B cell (primary cell): Measurements from ENCODE around the gene TEX11. TPM values are rescaled to one million over a fixed set of nuclear protein-coding genes. Genes with fewer than 3 reads are reported as not detected.

Experiments
- ATAC-seq: fragments of 200-7000 bp; cut with Tn5 transposase; one replicate; pipeline ENCODE4 v1.10.0; 2021; ENCODE audit warnings: low read depth, mild to moderate bottlenecking, moderate number of reproducible peaks, moderate library complexity
- CTCF ChIA-PET: fragments of 350-600 bp; sonication (Branson Sonifier 250); formaldehyde crosslinking; loops from one replicate; lab custom pipeline; 2021; ENCODE audit warnings: antibody characterized with exemption, inconsistent platforms; lab: Charles Lee
- POLR2A ChIA-PET: fragments of 350-600 bp; sonication (Branson Sonifier 250); formaldehyde crosslinking; loops from one replicate; lab custom pipeline; 2021; ENCODE audit warnings: antibody characterized with exemption; lab: Charles Lee
- DNase-seq: peaks from one replicate; pipeline ENCODE4 v3.0.0; 2013
- H2AFZ ChIP-seq: 2 replicates; pipeline ENCODE4 v1.6.1; 2012; ENCODE audit warnings: mild to moderate bottlenecking, low read depth, low read length; ENCODE audit not compliant: insufficient read depth, poor library complexity, severe bottlenecking
- H3K27ac ChIP-seq, 2 donors: 1 replicate in 1 of 2; 2 replicates in 1 of 2; pipeline ENCODE4 v1.5.1; 2012 to 2013; ENCODE audit warnings: low read length in 2 of 2, mild to moderate bottlenecking in 2 of 2, moderate library complexity in 1 of 2
- H3K27me3 ChIP-seq, 4 experiments: fragments of 200-600 bp in 1 of 4; sonication (generic) in 1 of 4; replicated peaks in 1 of 4; 1 replicate in 2 of 4; 2 replicates in 2 of 4; pipeline versions ENCODE4 v1.6.1 to v1.7.0; 2013 to 2016; ENCODE audit warnings: low read length in 3 of 4, mild to moderate bottlenecking in 2 of 4, mixed read lengths in 1 of 4, moderate library complexity in 1 of 4; ENCODE audit not compliant: insufficient read depth in 4 of 4, control insufficient read depth in 3 of 4; ENCODE audit errors: control extremely low read depth in 1 of 4
- H3K36me3 ChIP-seq, 2 experiments: replicated peaks in 1 of 2; 1 replicate in 1 of 2; 2 replicates in 1 of 2; pipeline versions ENCODE4 v1.6.1 to v1.7.1; 2013; ENCODE audit warnings: low read length in 1 of 2; ENCODE audit not compliant: insufficient read depth in 2 of 2, control insufficient read depth in 1 of 2; ENCODE audit errors: control extremely low read depth in 1 of 2, extremely low read depth in 1 of 2
- H3K4me1 ChIP-seq, 2 donors: fragments of 200-600 bp in 1 of 2; sonication (generic) in 1 of 2; 1 replicate in 1 of 2; 2 replicates in 1 of 2; pipeline versions ENCODE4 v1.5.1 to v1.6.1; 2013 to 2017; ENCODE audit warnings: low read length in 2 of 2; ENCODE audit not compliant: control insufficient read depth in 2 of 2, insufficient read depth in 2 of 2
- H3K4me2 ChIP-seq: replicated peaks from 2 replicates; pipeline ENCODE3; 2012; ENCODE audit warnings: mild to moderate bottlenecking, low read depth, low read length; ENCODE audit not compliant: poor library complexity, severe bottlenecking
- H3K4me3 ChIP-seq, 5 experiments: fragments of 200-600 bp in 1 of 5; sonication (generic) in 1 of 5; 1 replicate in 3 of 5; 2 replicates in 2 of 5; pipeline versions ENCODE4 v1.5.1 to v1.7.0; 2011 to 2016; ENCODE audit warnings: low read length in 4 of 5, mild to moderate bottlenecking in 4 of 5, low read depth in 2 of 5, control low read depth in 1 of 5, moderate library complexity in 1 of 5; ENCODE audit not compliant: insufficient read depth in 1 of 5; ENCODE audit errors: control extremely low read depth in 1 of 5, extremely low read depth in 1 of 5
- H3K79me2 ChIP-seq: fragments of 200-600 bp; sonication (generic); one replicate; pipeline ENCODE4 v1.6.0; 2016; ENCODE audit warnings: low read length; ENCODE audit not compliant: control insufficient read depth, insufficient read depth
- H3K9ac ChIP-seq: fragments of 200-600 bp; sonication (generic); 2 replicates; pipeline ENCODE4 v1.6.1; 2017; ENCODE audit warnings: mild to moderate bottlenecking, low read length, moderate library complexity
- H3K9me3 ChIP-seq, 3 donors: one replicate each; pipeline versions ENCODE4 v1.6.1 to v1.7.1; 2013; ENCODE audit warnings: low read length in 2 of 3; ENCODE audit not compliant: control insufficient read depth in 2 of 3, insufficient read depth in 1 of 3; ENCODE audit errors: control extremely low read depth in 1 of 3
- H4K20me1 ChIP-seq: 2 replicates; pipeline ENCODE4 v1.6.0; 2012; ENCODE audit warnings: mild to moderate bottlenecking, low read length; ENCODE audit not compliant: insufficient read depth, control insufficient read depth, poor library complexity, severe bottlenecking
- H3K27ac Mint-ChIP-seq: one replicate; pipeline ENCODE4 v1.8.0; 2021; ENCODE audit warnings: mixed read lengths
- H3K27me3 Mint-ChIP-seq: one replicate; pipeline ENCODE4 v1.8.0; 2021; ENCODE audit warnings: mixed read lengths
- H3K4me1 Mint-ChIP-seq: one replicate; pipeline ENCODE4 v1.8.0; 2021; ENCODE audit warnings: mixed read lengths
- H3K4me3 Mint-ChIP-seq: one replicate; pipeline ENCODE4 v1.8.0; 2021; ENCODE audit warnings: mixed read lengths
- H3K9me3 Mint-ChIP-seq: one replicate; pipeline ENCODE4 v1.8.0; 2022; ENCODE audit warnings: mixed read lengths; ENCODE audit not compliant: insufficient read depth
- CTCF ChIP-seq: fragments of 200-600 bp; IDR thresholded peaks from one replicate; pipeline ENCODE4 v1.8.0; 2022; ENCODE audit warnings: antibody characterized with exemption, mild to moderate bottlenecking
- EZH2 ChIP-seq: IDR thresholded peaks from 2 replicates; pipeline ENCODE4 v1.6.1; 2012; ENCODE audit warnings: borderline replicate concordance, low read depth, mild to moderate bottlenecking, moderate library complexity, low read length; ENCODE audit not compliant: insufficient read depth, poor library complexity, severe bottlenecking
- WGBS: methylation state at CpG from one replicate; pipeline ENCODE4 v1.1.5; 2013; ENCODE audit warnings: missing lambda C conversion rate; ENCODE audit not compliant: insufficient coverage; 5-methylcytosine and 5-hydroxymethylcytosine counted together
- intact Hi-C: fragments of 100-400 bp; cut with micrococcal nuclease; formaldehyde crosslinking; loops from one replicate; pipeline ENCODE4 v1.10.0; 2022
- polyA plus RNA-seq: library from polyadenylated mRNA; depleted of rRNA; stranded (reverse); fragments of >200 nt; gene quantifications from 2 replicates; pipeline ENCODE4 v1.2.3, GENCODE V29; 2012
- total RNA-seq, 2 donors: library from RNA; stranded (reverse); fragments of 120-200 nt in 1 of 2; gene quantifications; 1 replicate in 1 of 2; 2 replicates in 1 of 2; pipeline versions ENCODE4 v1.2.3 to v1.2.4, GENCODE V29; 2013 to 2022

Gene TEX11
- total and polyA plus RNA-seq, 2 donors (not counting 1 experiment from before 2014, with no cell fraction given) = not detected

- no peak overlapping the region for H3K27ac ChIP-seq
- DNase-seq (no peak), ATAC-seq (no peak)
- no peak overlapping the region for H3K9ac ChIP-seq
- H3K4me2 ChIP-seq = no peak overlapping the region
- H3K4me1 ChIP-seq = no peaks in the 10 kb centered on the region
- peaks cover 4% of the 10 kb centered on the region for H3K4me1 Mint-ChIP-seq
- WGBS = 92% methylated on average over 5 of the region's 6 CpGs
- H3K36me3 ChIP-seq = no peaks in the 10 kb centered on the region
- H2AFZ ChIP-seq = no peak overlapping the region
- H3K27me3 Mint-ChIP-seq = peaks cover 30% of the 10 kb centered on the region
- no peaks in the 10 kb centered on the region for H4K20me1 ChIP-seq
- no peak for TF ChIP-seq EZH2
- TF ChIP-seq CTCF = no peak
- no peak overlapping the region for H3K4me3 ChIP-seq
- no peak overlapping the region for H3K4me3 Mint-ChIP-seq
- POLR2A ChIA-PET = no interaction called here
- no peaks in the 10 kb centered on the region for H3K9me3 ChIP-seq
- no peaks in the 10 kb centered on the region for H3K9me3 Mint-ChIP-seq
- CTCF ChIA-PET = no interaction called here
- no peaks in the 10 kb centered on the region for H3K27me3 ChIP-seq
- no peaks in the 10 kb centered on the region for H3K79me2 ChIP-seq
- no peak overlapping the region for H3K27ac Mint-ChIP-seq
- intact Hi-C loops = no loop called here
Observed at GRCh38 chrX:70924294-70924911, 15.9 kb upstream of the TEX11 start.

GRCh38 chrX:70922774-70923473 is 14.4 kb upstream of the TEX11 start:
- POLR2A ChIA-PET = no interaction called here
- H3K27me3 ChIP-seq = no peaks in the 10 kb centered on the region
- H3K36me3 ChIP-seq = no peaks in the 10 kb centered on the region
- Mint-ChIP-seq H3K27me3 (peaks cover 26% of the 10 kb centered on the region), H3K27ac (no peak overlapping the region), H3K4me3 (no peak overlapping the region), H3K4me1 (peaks cover 4% of the 10 kb centered on the region), H3K9me3 (no peaks in the 10 kb centered on the region)
- no peak for TF ChIP-seq CTCF
- no peak for TF ChIP-seq EZH2
- H3K9me3 ChIP-seq = no peaks in the 10 kb centered on the region
- no peak for DNase-seq
- H3K79me2 ChIP-seq = no peaks in the 10 kb centered on the region
- H4K20me1 ChIP-seq = no peaks in the 10 kb centered on the region
- H3K4me3 ChIP-seq = no peak overlapping the region
- intact Hi-C loops = no loop called here
- no peak overlapping the region for H2AFZ ChIP-seq
- no peak for ATAC-seq
- no peak overlapping the region for H3K4me2 ChIP-seq
- H3K9ac ChIP-seq = no peak overlapping the region
- no CpG with 5 or more reads among the region's 5 CpGs for WGBS
- no peak overlapping the region for H3K27ac ChIP-seq
- no peaks in the 10 kb centered on the region for H3K4me1 ChIP-seq
- CTCF ChIA-PET = no interaction called here
